Panc1 (cell line): ENCODE results near the gene CXCR1. TPM values are rescaled to one million over a fixed set of nuclear protein-coding genes. Genes with fewer than 3 reads are reported as not detected.

ENCODE experiments used
- ATAC-seq: fragments of 200-7000 bp; cut with Tn5 transposase; 2 replicates; pipeline ENCODE4 v1.9.1; 2020; ENCODE audit warnings: mild to moderate bottlenecking, moderate library complexity
- Bru-seq: library from RNA; stranded (reverse); fragments of 400-500 nt; gene quantifications from one replicate; lab custom pipeline; 2021; lab: Mats Ljungman, UMichigan
- BruChase-seq, 2 experiments: library from RNA; stranded (reverse); fragments of 400-500 nt; gene quantifications; one replicate each; lab custom pipeline; 2021; lab: Mats Ljungman, UMichigan
- BruUV-seq: library from RNA; stranded (reverse); fragments of 400-500 nt; replicated peaks from 2 replicates; lab custom pipeline; 2021; lab: Mats Ljungman, UMichigan
- CTCF ChIA-PET: fragments of 300-600 bp; sonication (Branson Sonifier 250); formaldehyde crosslinking; loops from one replicate; lab custom pipeline; 2022; ENCODE audit warnings: antibody characterized with exemption; lab: Charles Lee
- POLR2A ChIA-PET: fragments of 300-600 bp; sonication (Branson Sonifier 250); formaldehyde crosslinking; loops from one replicate; lab custom pipeline; 2022; ENCODE audit warnings: antibody characterized with exemption; lab: Charles Lee
- DNase-seq: peaks from one replicate; pipeline ENCODE4 v3.0.0-alpha.2; 2010; ENCODE audit warnings: low read depth, low spot score
- H3K27ac ChIP-seq: 2 replicates; pipeline ENCODE4 v1.5.1; 2011; ENCODE audit warnings: mild to moderate bottlenecking, low read length, inconsistent platforms
- H3K27me3 ChIP-seq: fragments of 200-500 bp; sonication (Bioruptor generic); 2 replicates; pipeline ENCODE4 v1.6.0; 2014; ENCODE audit warnings: low read length, inconsistent platforms; ENCODE audit not compliant: control insufficient read depth, insufficient read depth
- H3K36me3 ChIP-seq: fragments of 200-500 bp; sonication (Bioruptor generic); 2 replicates; pipeline ENCODE4 v1.5.1; 2014; ENCODE audit warnings: inconsistent platforms, mild to moderate bottlenecking, low read length, moderate library complexity; ENCODE audit not compliant: control insufficient read depth, insufficient read depth
- H3K4me1 ChIP-seq: 2 replicates; pipeline ENCODE4 v1.5.1; 2011; ENCODE audit warnings: inconsistent platforms, mild to moderate bottlenecking, low read length, moderate library complexity; ENCODE audit not compliant: control insufficient read depth, insufficient read depth
- H3K4me3 ChIP-seq, 2 experiments: 2 replicates each; pipeline ENCODE4 v1.5.1; 2011 to 2012; ENCODE audit warnings: low read depth in 2 of 2, low read length in 2 of 2, mild to moderate bottlenecking in 2 of 2, inconsistent platforms in 1 of 2, moderate library complexity in 1 of 2
- H3K9me3 ChIP-seq: fragments of 200-500 bp; sonication (Bioruptor generic); 2 replicates; pipeline ENCODE4 v1.5.1; 2014; ENCODE audit warnings: low read depth, mild to moderate bottlenecking, inconsistent platforms, low read length, moderate library complexity; ENCODE audit not compliant: control insufficient read depth, insufficient read depth
- POLR2AphosphoS5 ChIP-seq: IDR thresholded peaks from 2 replicates; pipeline ENCODE4 v1.6.1; 2012; ENCODE audit warnings: mild to moderate bottlenecking, low read depth, low read length, moderate library complexity
- SIN3A ChIP-seq: IDR thresholded peaks from 2 replicates; pipeline ENCODE4 v1.6.1; 2012; ENCODE audit warnings: low read depth, mild to moderate bottlenecking, low read length, moderate library complexity, borderline replicate concordance; ENCODE audit not compliant: insufficient read depth
- TCF7L2 ChIP-seq: IDR thresholded peaks from 2 replicates; pipeline ENCODE4 v1.6.1; 2011; ENCODE audit warnings: mild to moderate bottlenecking, low read depth, low read length, inconsistent platforms
- in situ Hi-C: cut with HindIII; loops from 2 replicates; pipeline ENCODE4 v1.10.0; 2016; ENCODE audit warnings: low sequenced_read_pairs, low pct_unique_long_range_greater_than_20kb
- intact Hi-C: fragments of 100-400 bp; cut with micrococcal nuclease; formaldehyde crosslinking; loops from one replicate; pipeline ENCODE4 v1.10.0; 2022; ENCODE audit not compliant: unreplicated experiment
- long read RNA-seq: library from polyadenylated mRNA; unstranded; transcript quantifications from one replicate; pipeline ENCODE4 v2.0.0, GENCODE V29; 2021; ENCODE audit not compliant: unreplicated experiment
- polyA plus RNA-seq: library from polyadenylated mRNA; unstranded; fragments of >200 nt; gene quantifications from one replicate; pipeline ENCODE4 v1.2.1, GENCODE V29; 2012; ENCODE audit warnings: missing spikeins; ENCODE audit not compliant: insufficient read length
- total RNA-seq: library from RNA; stranded (reverse); gene quantifications from one replicate; pipeline ENCODE4 v1.2.1, GENCODE V29; 2021; ENCODE audit not compliant: unreplicated experiment
- TF ChIP-seq, protein P1 (sequence below), 2 experiments: IDR thresholded peaks; 2 replicates each; pipeline ENCODE4 v1.6.1; 2011 to 2012; ENCODE audit warnings: low read depth in 2 of 2, control low read depth in 1 of 2, low read length in 1 of 2, mild to moderate bottlenecking in 1 of 2, moderate library complexity in 1 of 2; ENCODE audit not compliant: insufficient read depth in 1 of 2
- TF ChIP-seq, protein P2 (sequence below): fragments of 450-650 bp; IDR thresholded peaks from 2 replicates; pipeline ENCODE4 v1.5.1; 2017; ENCODE audit warnings: mild to moderate bottlenecking

The CXCR1 gene
- not detected for total RNA-seq
- not detected for polyA plus RNA-seq
- Bru-seq, nascent RNA = not detected
- not detected for BruChase-seq, experiment 1, labeled RNA remaining after a 2-hour chase
- not detected for BruChase-seq, experiment 2, labeled RNA remaining after a 6-hour chase
- long read RNA-seq = 0 reads

DNA sequence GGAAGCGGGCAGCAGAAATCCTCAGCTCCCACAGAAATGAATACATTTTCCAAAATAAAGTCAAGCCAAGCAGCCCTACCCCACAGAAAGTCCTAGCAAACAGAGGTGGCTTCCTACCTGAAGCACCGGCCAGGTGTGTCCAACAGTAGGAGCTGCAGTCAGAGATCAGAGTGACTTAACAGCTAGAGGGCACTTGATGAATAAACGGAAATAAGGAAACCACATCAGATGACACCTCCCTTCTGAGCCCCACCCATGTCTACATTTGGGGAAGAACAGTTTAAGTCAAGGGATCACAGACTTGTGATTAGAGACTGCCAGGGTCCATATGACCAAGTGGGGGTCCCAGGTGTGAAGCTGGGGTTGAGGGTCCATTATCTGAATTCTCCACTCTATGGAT is at the start of gene CXCR1:
TSS of gene CXCR1 (minus strand) at position 172 of the 400 bp plus-strand sequence. CDS start 1,751 bp downstream, outside the sequence.
- in situ Hi-C loops = no loop called here
- intact Hi-C loops = no loop called here

DNA sequence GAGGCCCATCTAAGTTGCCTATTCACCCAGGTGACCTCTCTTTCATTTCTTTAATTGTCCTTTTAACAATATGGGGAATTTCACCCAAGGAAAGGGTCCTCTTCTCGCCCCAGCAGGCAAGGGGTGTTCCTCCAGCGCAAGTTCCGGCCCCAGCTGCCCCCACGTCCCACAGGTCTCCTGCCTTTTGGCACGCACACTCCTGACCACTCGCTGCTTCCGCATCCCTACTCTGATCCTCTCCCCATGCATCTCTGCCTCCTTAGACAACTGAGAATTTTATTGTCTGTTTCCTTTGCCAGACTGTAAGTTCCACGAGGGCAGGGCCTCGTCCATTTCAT is 49.5 kb upstream of the CXCR1 start:
- in situ Hi-C loops = no loop called here
- Histone ChIP-seq H3K27ac (peak overlapping the region; percentile 79), H3K36me3 (peaks cover 4% of the 10 kb centered on the region), H3K4me1 (peaks cover 28% of the 10 kb centered on the region), H3K4me3 (peak overlapping the region; percentile 66 to 97), H3K9me3 (no peaks in the 10 kb centered on the region), H3K27me3 (no peaks in the 10 kb centered on the region)
- BruUV-seq = no TSS peak
- ChIA-PET POLR2A (no interaction called here), CTCF (no interaction called here)
- ATAC-seq = peak; percentile 32
- no peak for TF ChIP-seq SIN3A
- TF ChIP-seq, protein P1, sequence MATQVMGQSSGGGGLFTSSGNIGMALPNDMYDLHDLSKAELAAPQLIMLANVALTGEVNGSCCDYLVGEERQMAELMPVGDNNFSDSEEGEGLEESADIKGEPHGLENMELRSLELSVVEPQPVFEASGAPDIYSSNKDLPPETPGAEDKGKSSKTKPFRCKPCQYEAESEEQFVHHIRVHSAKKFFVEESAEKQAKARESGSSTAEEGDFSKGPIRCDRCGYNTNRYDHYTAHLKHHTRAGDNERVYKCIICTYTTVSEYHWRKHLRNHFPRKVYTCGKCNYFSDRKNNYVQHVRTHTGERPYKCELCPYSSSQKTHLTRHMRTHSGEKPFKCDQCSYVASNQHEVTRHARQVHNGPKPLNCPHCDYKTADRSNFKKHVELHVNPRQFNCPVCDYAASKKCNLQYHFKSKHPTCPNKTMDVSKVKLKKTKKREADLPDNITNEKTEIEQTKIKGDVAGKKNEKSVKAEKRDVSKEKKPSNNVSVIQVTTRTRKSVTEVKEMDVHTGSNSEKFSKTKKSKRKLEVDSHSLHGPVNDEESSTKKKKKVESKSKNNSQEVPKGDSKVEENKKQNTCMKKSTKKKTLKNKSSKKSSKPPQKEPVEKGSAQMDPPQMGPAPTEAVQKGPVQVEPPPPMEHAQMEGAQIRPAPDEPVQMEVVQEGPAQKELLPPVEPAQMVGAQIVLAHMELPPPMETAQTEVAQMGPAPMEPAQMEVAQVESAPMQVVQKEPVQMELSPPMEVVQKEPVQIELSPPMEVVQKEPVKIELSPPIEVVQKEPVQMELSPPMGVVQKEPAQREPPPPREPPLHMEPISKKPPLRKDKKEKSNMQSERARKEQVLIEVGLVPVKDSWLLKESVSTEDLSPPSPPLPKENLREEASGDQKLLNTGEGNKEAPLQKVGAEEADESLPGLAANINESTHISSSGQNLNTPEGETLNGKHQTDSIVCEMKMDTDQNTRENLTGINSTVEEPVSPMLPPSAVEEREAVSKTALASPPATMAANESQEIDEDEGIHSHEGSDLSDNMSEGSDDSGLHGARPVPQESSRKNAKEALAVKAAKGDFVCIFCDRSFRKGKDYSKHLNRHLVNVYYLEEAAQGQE (IDR thresholded peaks at IDR 0.05; ENCODE audit: insufficient read depth in 1 of 2, low read depth in 2 of 2, low read length in 1 of 2) = no peak
- no peak for TF ChIP-seq POLR2AphosphoS5
- TF ChIP-seq, protein P2, sequence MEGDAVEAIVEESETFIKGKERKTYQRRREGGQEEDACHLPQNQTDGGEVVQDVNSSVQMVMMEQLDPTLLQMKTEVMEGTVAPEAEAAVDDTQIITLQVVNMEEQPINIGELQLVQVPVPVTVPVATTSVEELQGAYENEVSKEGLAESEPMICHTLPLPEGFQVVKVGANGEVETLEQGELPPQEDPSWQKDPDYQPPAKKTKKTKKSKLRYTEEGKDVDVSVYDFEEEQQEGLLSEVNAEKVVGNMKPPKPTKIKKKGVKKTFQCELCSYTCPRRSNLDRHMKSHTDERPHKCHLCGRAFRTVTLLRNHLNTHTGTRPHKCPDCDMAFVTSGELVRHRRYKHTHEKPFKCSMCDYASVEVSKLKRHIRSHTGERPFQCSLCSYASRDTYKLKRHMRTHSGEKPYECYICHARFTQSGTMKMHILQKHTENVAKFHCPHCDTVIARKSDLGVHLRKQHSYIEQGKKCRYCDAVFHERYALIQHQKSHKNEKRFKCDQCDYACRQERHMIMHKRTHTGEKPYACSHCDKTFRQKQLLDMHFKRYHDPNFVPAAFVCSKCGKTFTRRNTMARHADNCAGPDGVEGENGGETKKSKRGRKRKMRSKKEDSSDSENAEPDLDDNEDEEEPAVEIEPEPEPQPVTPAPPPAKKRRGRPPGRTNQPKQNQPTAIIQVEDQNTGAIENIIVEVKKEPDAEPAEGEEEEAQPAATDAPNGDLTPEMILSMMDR = no peak
- no peak for TF ChIP-seq TCF7L2
- intact Hi-C loops = no loop called here
- no peak for DNase-seq

More for the DNA sequence above, at the start of gene CXCR1:
- CTCF ChIA-PET = interaction anchor here (0.6 kb wide), 1 partner anchor 63 kb away, joined by 4 read pairs; no protein-coding TSS in a partner anchor
- TF ChIP-seq POLR2AphosphoS5 = no peak
- TF ChIP-seq SIN3A = no peak
- no peak for TF ChIP-seq TCF7L2
- TF ChIP-seq, protein P2 = no peak
- TF ChIP-seq, protein P1 (IDR thresholded peaks at IDR 0.05; ENCODE audit: insufficient read depth in 1 of 2, low read depth in 2 of 2, low read length in 1 of 2) = no peak
- DNase-seq (no peak), ATAC-seq (no peak)
- POLR2A ChIA-PET = no interaction called here
- H3K27me3 ChIP-seq = peaks cover 5% of the 10 kb centered on the region; the same call in 1 of the 2 replicates
- H3K9me3 ChIP-seq = no peaks in the 10 kb centered on the region
- no peaks in the 10 kb centered on the region for H3K36me3 ChIP-seq
- H3K4me1 ChIP-seq = no peaks in the 10 kb centered on the region
- H3K4me3 ChIP-seq = no peak within 1 kb of the TSS
- H3K27ac ChIP-seq = no peak within 1 kb of the TSS
- BruUV-seq = no TSS peak
